ENCODE results near the gene CACNA2D3.

Gene CACNA2D3

GRCh38 chr3:54133196-54133595 lies 10.8 kb downstream of the CACNA2D3 start:
- H3K4me3 ChIP-seq (ENCODE audit: low read depth, low read length) = no peak overlapping the region
- H3K4me1 ChIP-seq = no peaks in the 10 kb centered on the region
- H3K9ac ChIP-seq = no peak overlapping the region
- no peak overlapping the region for H2AFZ ChIP-seq
- H3K9me3 ChIP-seq (ENCODE audit: control insufficient read depth, low read length) = no peaks in the 10 kb centered on the region
- TF ChIP-seq, protein P1, sequence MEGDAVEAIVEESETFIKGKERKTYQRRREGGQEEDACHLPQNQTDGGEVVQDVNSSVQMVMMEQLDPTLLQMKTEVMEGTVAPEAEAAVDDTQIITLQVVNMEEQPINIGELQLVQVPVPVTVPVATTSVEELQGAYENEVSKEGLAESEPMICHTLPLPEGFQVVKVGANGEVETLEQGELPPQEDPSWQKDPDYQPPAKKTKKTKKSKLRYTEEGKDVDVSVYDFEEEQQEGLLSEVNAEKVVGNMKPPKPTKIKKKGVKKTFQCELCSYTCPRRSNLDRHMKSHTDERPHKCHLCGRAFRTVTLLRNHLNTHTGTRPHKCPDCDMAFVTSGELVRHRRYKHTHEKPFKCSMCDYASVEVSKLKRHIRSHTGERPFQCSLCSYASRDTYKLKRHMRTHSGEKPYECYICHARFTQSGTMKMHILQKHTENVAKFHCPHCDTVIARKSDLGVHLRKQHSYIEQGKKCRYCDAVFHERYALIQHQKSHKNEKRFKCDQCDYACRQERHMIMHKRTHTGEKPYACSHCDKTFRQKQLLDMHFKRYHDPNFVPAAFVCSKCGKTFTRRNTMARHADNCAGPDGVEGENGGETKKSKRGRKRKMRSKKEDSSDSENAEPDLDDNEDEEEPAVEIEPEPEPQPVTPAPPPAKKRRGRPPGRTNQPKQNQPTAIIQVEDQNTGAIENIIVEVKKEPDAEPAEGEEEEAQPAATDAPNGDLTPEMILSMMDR (IDR thresholded peaks at IDR 0.05) = no peak
- no peaks in the 10 kb centered on the region for H3K36me3 ChIP-seq (ENCODE audit: control insufficient read depth, insufficient read depth, low read length)
- H3K4me2 ChIP-seq (ENCODE audit: low read length) = no peak overlapping the region
- H3K27ac ChIP-seq = no peak overlapping the region
- peaks cover 8% of the 10 kb centered on the region for H3K79me2 ChIP-seq
- H3K27me3 ChIP-seq (ENCODE audit: control insufficient read depth, insufficient read depth, low read length) = no peaks in the 10 kb centered on the region

DNA sequence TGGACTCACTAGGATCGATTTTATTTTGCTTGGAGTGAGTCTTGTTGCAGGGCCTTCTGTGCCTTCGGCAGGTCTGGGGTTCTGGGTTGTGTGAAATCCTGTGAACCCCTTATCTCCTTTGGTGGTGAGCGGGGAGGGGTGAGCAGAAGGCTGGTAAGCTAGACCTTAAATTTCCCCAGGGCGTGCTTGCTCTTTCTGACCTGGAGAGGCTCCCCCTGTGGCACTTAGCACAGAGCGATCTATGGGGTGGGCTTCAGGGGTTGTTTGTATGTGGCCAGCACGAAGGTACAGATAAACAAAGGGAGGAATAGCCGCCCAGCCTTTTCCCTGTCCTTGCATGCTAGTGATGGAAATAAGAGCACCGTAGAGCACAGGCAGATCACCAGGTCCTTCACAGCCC lies 11.8 kb downstream of the CACNA2D3 start:
- no peaks in the 10 kb centered on the region for H3K27me3 ChIP-seq (ENCODE audit: control insufficient read depth, insufficient read depth, low read length)
- TF ChIP-seq, protein P1 (IDR thresholded peaks at IDR 0.05) = no peak
- peaks cover 8% of the 10 kb centered on the region for H3K79me2 ChIP-seq
- no peak overlapping the region for H3K4me2 ChIP-seq (ENCODE audit: low read length)
- H3K36me3 ChIP-seq (ENCODE audit: control insufficient read depth, insufficient read depth, low read length) = no peaks in the 10 kb centered on the region
- H2AFZ ChIP-seq = no peak overlapping the region
- no peak overlapping the region for H3K27ac ChIP-seq
- H3K9ac ChIP-seq = no peak overlapping the region
- no peaks in the 10 kb centered on the region for H3K4me1 ChIP-seq
- H3K9me3 ChIP-seq (ENCODE audit: control insufficient read depth, low read length) = no peaks in the 10 kb centered on the region
- H3K4me3 ChIP-seq (ENCODE audit: low read depth, low read length) = no peak overlapping the region

- Histone ChIP-seq H3K9ac (no peak overlapping the region), H3K27ac (no peak overlapping the region), H3K36me3 (ENCODE audit: control insufficient read depth, insufficient read depth, low read length) (no peaks in the 10 kb centered on the region), H3K9me3 (ENCODE audit: control insufficient read depth, low read length) (no peaks in the 10 kb centered on the region), H3K4me2 (ENCODE audit: low read length) (no peak overlapping the region), H2AFZ (no peak overlapping the region), H3K4me3 (ENCODE audit: low read depth, low read length) (no peak overlapping the region), H3K79me2 (peaks cover 8% of the 10 kb centered on the region), H3K27me3 (ENCODE audit: control insufficient read depth, insufficient read depth, low read length) (no peaks in the 10 kb centered on the region), H3K4me1 (no peaks in the 10 kb centered on the region)
- TF ChIP-seq, protein P1 (IDR thresholded peaks at IDR 0.05) = no peak
Measured at GRCh38 chr3:54134713-54135112, 12.4 kb downstream of the CACNA2D3 start.

DNA sequence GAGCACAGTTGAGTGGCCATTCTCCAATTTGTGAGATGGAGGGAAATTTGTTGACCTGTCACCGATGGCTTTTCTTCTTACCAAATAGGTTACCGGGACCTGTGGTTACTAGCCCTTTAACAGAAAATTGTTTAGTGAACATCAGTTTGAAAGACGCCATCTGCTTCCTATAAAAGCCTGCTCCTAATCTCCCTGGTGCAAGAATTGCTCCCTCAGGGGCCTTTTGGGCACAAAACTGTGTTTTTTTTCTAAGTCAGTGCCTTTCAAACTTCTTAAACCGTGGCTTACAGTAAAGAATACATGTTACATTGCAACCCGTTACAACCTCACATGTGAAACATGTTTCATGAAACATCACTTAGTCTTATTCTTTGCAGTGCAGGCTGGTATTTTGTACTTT lies 15.0 kb downstream of the CACNA2D3 start:
- no peak overlapping the region for H3K9ac ChIP-seq
- H3K4me2 ChIP-seq (ENCODE audit: low read length) = no peak overlapping the region
- H3K4me1 ChIP-seq = no peaks in the 10 kb centered on the region
- no peak overlapping the region for H3K27ac ChIP-seq
- no peak overlapping the region for H2AFZ ChIP-seq
- no peak overlapping the region for H3K4me3 ChIP-seq (ENCODE audit: low read depth, low read length)
- H3K36me3 ChIP-seq (ENCODE audit: control insufficient read depth, insufficient read depth, low read length) = no peaks in the 10 kb centered on the region
- TF ChIP-seq, protein P1 (IDR thresholded peaks at IDR 0.05) = no peak
- H3K27me3 ChIP-seq (ENCODE audit: control insufficient read depth, insufficient read depth, low read length) = no peaks in the 10 kb centered on the region
- no peaks in the 10 kb centered on the region for H3K9me3 ChIP-seq (ENCODE audit: control insufficient read depth, low read length)
- peaks cover 8% of the 10 kb centered on the region for H3K79me2 ChIP-seq

DNA sequence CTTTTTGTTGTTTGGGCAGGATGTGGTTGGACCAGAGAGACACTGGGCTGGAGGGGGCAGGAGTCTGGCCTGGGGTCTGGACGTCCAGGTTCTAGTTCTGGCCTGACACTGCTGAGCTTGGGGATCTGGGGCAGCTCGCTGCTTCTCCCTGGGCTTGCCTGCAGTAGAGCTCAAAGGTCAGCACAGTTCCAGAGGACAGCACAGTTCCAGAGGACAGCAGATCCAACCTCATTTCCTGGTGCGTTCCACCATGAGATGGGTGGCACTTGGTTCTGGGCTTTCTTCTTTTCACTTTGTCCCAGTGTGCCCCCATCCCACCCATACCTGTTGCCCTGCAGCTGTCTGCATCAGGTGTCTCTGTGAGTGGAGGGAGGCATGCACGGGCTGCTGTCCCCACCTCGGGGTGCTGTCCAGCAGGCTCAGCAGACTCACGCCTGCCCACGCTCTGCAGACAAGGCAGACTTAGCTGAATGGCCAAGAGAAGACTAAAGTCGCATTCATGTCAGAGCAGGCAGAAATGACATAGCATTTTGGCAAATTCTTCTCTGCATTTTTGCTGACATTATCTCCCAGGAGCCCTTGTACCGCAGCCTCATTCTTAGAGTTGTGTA lies 16.7 kb downstream of the CACNA2D3 start:
- no peak overlapping the region for H3K27ac ChIP-seq
- H3K4me2 ChIP-seq (ENCODE audit: low read length) = no peak overlapping the region
- H2AFZ ChIP-seq = no peak overlapping the region
- H3K9ac ChIP-seq = no peak overlapping the region
- H3K4me1 ChIP-seq = no peaks in the 10 kb centered on the region
- H3K4me3 ChIP-seq (ENCODE audit: low read depth, low read length) = no peak overlapping the region
- no peaks in the 10 kb centered on the region for H3K36me3 ChIP-seq (ENCODE audit: control insufficient read depth, insufficient read depth, low read length)
- H3K79me2 ChIP-seq = peaks cover 3% of the 10 kb centered on the region
- H3K27me3 ChIP-seq (ENCODE audit: control insufficient read depth, insufficient read depth, low read length) = no peaks in the 10 kb centered on the region
- no peaks in the 10 kb centered on the region for H3K9me3 ChIP-seq (ENCODE audit: control insufficient read depth, low read length)
- TF ChIP-seq, protein P1 (IDR thresholded peaks at IDR 0.05) = no peak

Measured in parathyroid adenoma (tissue), 2 donors.